Measurements from ENCODE around the gene CRTC3.

Gene CRTC3

GRCh38 chr15:90618330-90619125 lies 88.8 kb downstream of the CRTC3 start:
- in situ Hi-C loops (cut with HindIII; ENCODE audit: low sequenced_read_pairs), result no loop called here

GRCh38 chr15:90619468-90619867 lies 89.7 kb downstream of the CRTC3 start:
- in situ Hi-C loops (cut with HindIII; ENCODE audit: low sequenced_read_pairs), result no loop called here

- in situ Hi-C loops (cut with HindIII; ENCODE audit: low sequenced_read_pairs), result no loop called here
These were observed 90.2 kb downstream of the CRTC3 start for GRCh38 chr15:90619939-90620338.

GRCh38 chr15:90620379-90621067 lies 90.8 kb downstream of the CRTC3 start:
- in situ Hi-C loops (cut with HindIII; ENCODE audit: low sequenced_read_pairs), result no loop called here

GRCh38 chr15:90623854-90624253 lies 94.1 kb downstream of the CRTC3 start:
- in situ Hi-C loops (cut with HindIII; ENCODE audit: low sequenced_read_pairs), result no loop called here

GRCh38 chr15:90624278-90624981 lies 94.7 kb downstream of the CRTC3 start:
- in situ Hi-C loops (cut with HindIII; ENCODE audit: low sequenced_read_pairs), result no loop called here

GRCh38 chr15:90625037-90625436 lies 95.3 kb downstream of the CRTC3 start:
- in situ Hi-C loops (cut with HindIII; ENCODE audit: low sequenced_read_pairs), result loop anchor here (25.0 kb wide), 1 partner anchor 312 kb away; the partner anchor contains the start of genes HDDC3 and UNC45A

GRCh38 chr15:90629217-90629616 lies 99.5 kb downstream of the CRTC3 start:
- in situ Hi-C loops (cut with HindIII; ENCODE audit: low sequenced_read_pairs), result loop anchor here (25.0 kb wide), 1 partner anchor 308 kb away; the partner anchor contains the start of genes HDDC3 and UNC45A

- in situ Hi-C loops (cut with HindIII; ENCODE audit: low sequenced_read_pairs), result loop anchor here (25.0 kb wide), 1 partner anchor 304 kb away; the partner anchor contains the start of genes HDDC3 and UNC45A
These were observed 103.6 kb downstream of the CRTC3 start for GRCh38 chr15:90633360-90633759.

- in situ Hi-C loops (cut with HindIII; ENCODE audit: low sequenced_read_pairs), result loop anchor here (25.0 kb wide), 1 partner anchor 300 kb away; the partner anchor contains the start of genes HDDC3 and UNC45A
These were observed 107.3 kb downstream of the CRTC3 start for GRCh38 chr15:90636993-90637392.

- in situ Hi-C loops (cut with HindIII; ENCODE audit: low sequenced_read_pairs), result loop anchor here (25.0 kb wide), 1 partner anchor 300 kb away; the partner anchor contains the start of genes HDDC3 and UNC45A
These were observed 108.0 kb downstream of the CRTC3 start for GRCh38 chr15:90637693-90638092.

GRCh38 chr15:90638201-90638691 lies 108.5 kb downstream of the CRTC3 start:
- in situ Hi-C loops (cut with HindIII; ENCODE audit: low sequenced_read_pairs), result loop anchor here (25.0 kb wide), 1 partner anchor 299 kb away; the partner anchor contains the start of genes HDDC3 and UNC45A

GRCh38 chr15:90638963-90639362 lies 109.2 kb downstream of the CRTC3 start:
- in situ Hi-C loops (cut with HindIII; ENCODE audit: low sequenced_read_pairs), result loop anchor here (25.0 kb wide), 1 partner anchor 298 kb away; the partner anchor contains the start of genes HDDC3 and UNC45A

- in situ Hi-C loops (cut with HindIII; ENCODE audit: low sequenced_read_pairs), result loop anchor here (25.0 kb wide), 1 partner anchor 296 kb away; the partner anchor contains the start of genes HDDC3 and UNC45A
These were observed 111.1 kb downstream of the CRTC3 start for GRCh38 chr15:90640862-90641261.

GRCh38 chr15:90641581-90642463 lies 112.1 kb downstream of the CRTC3 start:
- in situ Hi-C loops (cut with HindIII; ENCODE audit: low sequenced_read_pairs), result loop anchor here (25.0 kb wide), 1 partner anchor 295 kb away; the partner anchor contains the start of genes HDDC3 and UNC45A

GRCh38 chr15:90642464-90643300 lies 113.0 kb downstream of the CRTC3 start:
- in situ Hi-C loops (cut with HindIII; ENCODE audit: low sequenced_read_pairs), result loop anchor here (25.0 kb wide), 1 partner anchor 295 kb away; the partner anchor contains the start of genes HDDC3 and UNC45A

- in situ Hi-C loops (cut with HindIII; ENCODE audit: low sequenced_read_pairs), result loop anchor here (25.0 kb wide), 1 partner anchor 294 kb away; the partner anchor contains the start of genes HDDC3 and UNC45A
These were observed 113.5 kb downstream of the CRTC3 start for GRCh38 chr15:90643301-90643632.

GRCh38 chr15:90644526-90644925 lies 114.8 kb downstream of the CRTC3 start:
- in situ Hi-C loops (cut with HindIII; ENCODE audit: low sequenced_read_pairs), result loop anchor here (25.0 kb wide), 1 partner anchor 293 kb away; the partner anchor contains the start of genes HDDC3 and UNC45A
